SK-N-SH (cell line): ENCODE data around the gene ZCCHC14. TPM values are rescaled to one million over a fixed set of nuclear protein-coding genes. Genes with fewer than 3 reads are reported as not detected.

Experiments used
- CTCF ChIA-PET: fragments of 300-600, 350-600 bp; formaldehyde crosslinking; extraction: SDS; loops from one replicate; lab custom pipeline; 2021; lab: Yijun Ruan, JAX
- POLR2A ChIA-PET: fragments of 350-600 bp; sonication (Branson Sonifier 250); formaldehyde crosslinking; extraction: SDS; loops from one replicate; lab custom pipeline; 2020; ENCODE audit warnings: antibody characterized with exemption, inconsistent platforms; lab: Yijun Ruan, JAX
- DNase-seq: peaks from one replicate; pipeline ENCODE4 v3.0.0; 2012
- H2AFZ ChIP-seq: fragments of 200-600 bp; sonication (generic); 2 replicates; pipeline ENCODE4 v1.8.1; 2016; ENCODE audit warnings: antibody characterized with exemption, mild to moderate bottlenecking, low read depth
- H3F3A ChIP-seq: fragments of 200-600 bp; sonication (generic); replicated peaks from 2 replicates; pipeline ENCODE3; 2016; ENCODE audit warnings: antibody characterized with exemption, mild to moderate bottlenecking; ENCODE audit not compliant: insufficient read depth
- H3K27ac ChIP-seq, 2 experiments: fragments of 200-500 bp in 1 of 2; fragments of 200-600 bp in 1 of 2; sonication (Bioruptor generic) in 1 of 2; sonication (generic), shearing (Covaris generic) in 1 of 2; 2 replicates each; pipeline versions ENCODE4 v1.5.1 to v1.6.1; 2014 to 2016; ENCODE audit warnings: low read depth in 2 of 2, inconsistent platforms in 1 of 2, low read length in 1 of 2, mild to moderate bottlenecking in 1 of 2, mixed read lengths in 1 of 2
- H3K27me3 ChIP-seq: fragments of 200-600 bp; sonication (generic), shearing (Covaris generic); 2 replicates; pipeline ENCODE4 v1.6.1; 2016; ENCODE audit warnings: mixed run types; ENCODE audit not compliant: insufficient read depth
- H3K36me3 ChIP-seq, 2 experiments: fragments of 200-500 bp in 1 of 2; fragments of 200-600 bp in 1 of 2; sonication (Bioruptor generic) in 1 of 2; sonication (generic) in 1 of 2; replicated peaks in 1 of 2; 2 replicates each; pipeline versions ENCODE3 to v1.5.1; 2014 to 2016; ENCODE audit warnings: low read length in 1 of 2, mild to moderate bottlenecking in 1 of 2; ENCODE audit not compliant: insufficient read depth in 2 of 2, control insufficient read depth in 1 of 2
- H3K4me1 ChIP-seq, 2 experiments: fragments of 200-500 bp in 1 of 2; fragments of 200-600 bp in 1 of 2; sonication (Bioruptor generic) in 1 of 2; sonication (generic), shearing (Covaris generic) in 1 of 2; 2 replicates each; pipeline versions ENCODE4 v1.5.1 to v1.6.1; 2014 to 2016; ENCODE audit warnings: low read depth in 1 of 2, low read length in 1 of 2, mixed run types in 1 of 2; ENCODE audit not compliant: insufficient read depth in 2 of 2, control insufficient read depth in 1 of 2
- H3K4me2 ChIP-seq: fragments of 200-600 bp; sonication (generic), shearing (Covaris generic); 2 replicates; pipeline ENCODE4 v1.6.1; 2017; ENCODE audit warnings: mixed run types
- H3K4me3 ChIP-seq, 2 experiments: fragments of 200-500 bp in 1 of 2; fragments of 200-600 bp in 1 of 2; sonication (Bioruptor generic) in 1 of 2; sonication (generic), shearing (Covaris generic) in 1 of 2; 2 replicates each; pipeline versions ENCODE4 v1.5.1 to v1.8.1; 2014 to 2016; ENCODE audit warnings: low read depth in 2 of 2, inconsistent platforms in 1 of 2, low read length in 1 of 2, mild to moderate bottlenecking in 1 of 2, mixed read lengths in 1 of 2, moderate library complexity in 1 of 2
- H3K79me2 ChIP-seq: fragments of 200-600 bp; sonication (generic); 2 replicates; pipeline ENCODE4 v1.8.1; 2017; ENCODE audit warnings: mild to moderate bottlenecking; ENCODE audit not compliant: insufficient read depth
- H3K9ac ChIP-seq: fragments of 200-600 bp; sonication (generic); 2 replicates; pipeline ENCODE4 v1.6.1; 2017; ENCODE audit warnings: mixed run types
- H3K9me2 ChIP-seq: fragments of 200-600 bp; sonication (generic); 2 replicates; pipeline ENCODE4 v1.6.1; 2017; ENCODE audit warnings: mixed run types
- H3K9me3 ChIP-seq: fragments of 200-600 bp; sonication (generic); 2 replicates; pipeline ENCODE4 v1.6.1; 2017; ENCODE audit warnings: mixed run types, mild to moderate bottlenecking, moderate library complexity
- H4K20me1 ChIP-seq: fragments of 200-600 bp; sonication (generic); 2 replicates; pipeline ENCODE4 v1.6.1; 2017; ENCODE audit warnings: mild to moderate bottlenecking, mixed run types; ENCODE audit not compliant: insufficient read depth
- ELF1 ChIP-seq: IDR thresholded peaks from 2 replicates; pipeline ENCODE4 v1.4.0; 2012
- FOSL2 ChIP-seq: IDR thresholded peaks from 2 replicates; pipeline ENCODE4 v1.4.0; 2012; ENCODE audit warnings: low read depth, mild to moderate bottlenecking, moderate library complexity, borderline replicate concordance
- FOXM1 ChIP-seq: IDR thresholded peaks from 2 replicates; pipeline ENCODE4 v1.4.0; 2012; ENCODE audit warnings: low read depth, mild to moderate bottlenecking
- GABPA ChIP-seq: IDR thresholded peaks from 2 replicates; pipeline ENCODE4 v1.4.0; 2012; ENCODE audit warnings: low read depth, mild to moderate bottlenecking
- GATA2 ChIP-seq: sonication (generic); formaldehyde crosslinking; IDR thresholded peaks from 2 replicates; pipeline ENCODE4 v1.5.0; 2020; ENCODE audit warnings: mild to moderate bottlenecking, missing genetic modification reagents
- JUND ChIP-seq: IDR thresholded peaks from 2 replicates; pipeline ENCODE4 v1.4.0; 2012
- NFIC ChIP-seq: IDR thresholded peaks from 2 replicates; pipeline ENCODE4 v1.4.0; 2012; ENCODE audit warnings: borderline replicate concordance
- POLR2AphosphoS5 ChIP-seq: IDR thresholded peaks from 2 replicates; pipeline ENCODE4 v1.6.1; 2012; ENCODE audit warnings: low read depth, low read length
- RAD21 ChIP-seq: IDR thresholded peaks from 2 replicates; pipeline ENCODE4 v1.6.1; 2012; ENCODE audit warnings: mild to moderate bottlenecking, low read length
- RXRA ChIP-seq: IDR thresholded peaks from 2 replicates; pipeline ENCODE4 v1.4.0; 2012; ENCODE audit warnings: low read depth, mild to moderate bottlenecking, borderline replicate concordance
- SMC3 ChIP-seq: IDR thresholded peaks from 2 replicates; pipeline ENCODE4 v1.6.1; 2012; ENCODE audit warnings: low read depth, low read length, improper control_type of control experiment
- TCF12 ChIP-seq: IDR thresholded peaks from 2 replicates; pipeline ENCODE4 v1.4.0; 2012
- WGBS: methylation state at CpG from one replicate; pipeline ENCODE4 v1.1.6; 2017; ENCODE audit warnings: low lambda C conversion rate; 5-methylcytosine and 5-hydroxymethylcytosine counted together
- polyA plus RNA-seq, 3 experiments: library from polyadenylated mRNA; depleted of rRNA; stranded (reverse); fragments of >200 nt; gene quantifications; 2 replicates each; pipeline ENCODE4 v1.2.3, GENCODE V29; 2012
- TF ChIP-seq, protein P1 (sequence below): IDR thresholded peaks from 2 replicates; pipeline ENCODE4 v1.6.1; 2012; ENCODE audit warnings: mild to moderate bottlenecking, low read depth, low read length, moderate library complexity
- TF ChIP-seq, protein P2 (sequence below): IDR thresholded peaks from 2 replicates; pipeline ENCODE4; 2012
- TF ChIP-seq, protein P3 (sequence below): IDR thresholded peaks from 2 replicates; pipeline ENCODE4 v1.4.0; 2012; ENCODE audit warnings: low read depth, borderline replicate concordance
- TF ChIP-seq, protein P4 (sequence below): IDR thresholded peaks from 2 replicates; pipeline ENCODE4 v1.4.0; 2012; ENCODE audit warnings: low read depth, borderline replicate concordance

Gene ZCCHC14
- polyA plus RNA-seq, 1 of the 3 experiments (the other 2 are of a cell fraction): 5.7 TPM

DNA sequence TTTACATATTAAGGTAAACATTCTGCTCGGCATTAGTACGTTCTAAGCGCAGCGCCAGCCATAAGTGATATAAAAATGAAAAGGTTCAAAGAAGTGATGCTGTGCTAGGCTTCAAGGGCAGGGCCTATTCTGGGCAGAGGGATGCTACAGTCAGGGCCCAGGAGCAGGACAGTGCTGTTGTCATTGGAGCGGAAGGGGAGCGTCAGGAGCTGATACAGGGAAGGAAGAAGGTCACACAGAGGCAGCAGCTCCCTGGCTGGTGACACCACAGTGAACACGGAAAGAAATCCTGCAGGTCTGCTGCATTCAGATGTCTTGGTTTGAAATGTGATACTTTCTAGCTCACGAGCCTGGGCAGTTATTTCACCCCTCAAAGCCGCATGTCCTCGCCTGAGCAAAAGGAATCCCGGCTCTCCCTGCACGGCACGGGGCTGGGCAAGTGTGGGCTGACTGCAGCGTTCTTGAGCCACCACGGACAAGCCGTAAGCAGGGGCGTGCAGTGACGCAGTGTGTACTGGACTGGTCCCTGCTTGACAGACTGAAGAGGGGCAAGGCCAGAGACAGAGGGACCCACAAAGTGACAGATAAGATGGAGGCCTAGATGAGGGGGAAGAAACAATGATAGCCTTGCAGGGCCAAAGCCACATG, 41.1 kb downstream of the ZCCHC14 start:
- POLR2A ChIA-PET: no interaction called here
- Histone ChIP-seq H3K9me2 (no peaks in the 10 kb centered on the region), H3F3A (peaks cover 6% of the 10 kb centered on the region), H3K79me2 (peaks cover 60% of the 10 kb centered on the region), H2AFZ (no peak overlapping the region), H3K27me3 (no peaks in the 10 kb centered on the region), H3K4me3 (no peak overlapping the region), H3K4me1 (peaks cover 1 to 2% of the 10 kb centered on the region in 2 experiments; a peak in 3 of 4 replicates), H4K20me1 (no peaks in the 10 kb centered on the region), H3K9ac (no peak overlapping the region), H3K4me2 (no peak overlapping the region), H3K9me3 (no peaks in the 10 kb centered on the region), H3K27ac (no peak overlapping the region), H3K36me3 (peaks cover 20 to 22% of the 10 kb centered on the region in 2 experiments)
- CTCF ChIA-PET: interaction anchor here (1.4 to 2.0 kb wide), 3 partner anchors 10 to 35 kb away, joined by 4 to 11 read pairs (median 4); no protein-coding TSS in a partner anchor
- TF ChIP-seq FOXM1 (no peak), GABPA (no peak), ELF1 (no peak), RXRA (no peak), TCF12 (no peak)
- TF ChIP-seq, protein P1, sequence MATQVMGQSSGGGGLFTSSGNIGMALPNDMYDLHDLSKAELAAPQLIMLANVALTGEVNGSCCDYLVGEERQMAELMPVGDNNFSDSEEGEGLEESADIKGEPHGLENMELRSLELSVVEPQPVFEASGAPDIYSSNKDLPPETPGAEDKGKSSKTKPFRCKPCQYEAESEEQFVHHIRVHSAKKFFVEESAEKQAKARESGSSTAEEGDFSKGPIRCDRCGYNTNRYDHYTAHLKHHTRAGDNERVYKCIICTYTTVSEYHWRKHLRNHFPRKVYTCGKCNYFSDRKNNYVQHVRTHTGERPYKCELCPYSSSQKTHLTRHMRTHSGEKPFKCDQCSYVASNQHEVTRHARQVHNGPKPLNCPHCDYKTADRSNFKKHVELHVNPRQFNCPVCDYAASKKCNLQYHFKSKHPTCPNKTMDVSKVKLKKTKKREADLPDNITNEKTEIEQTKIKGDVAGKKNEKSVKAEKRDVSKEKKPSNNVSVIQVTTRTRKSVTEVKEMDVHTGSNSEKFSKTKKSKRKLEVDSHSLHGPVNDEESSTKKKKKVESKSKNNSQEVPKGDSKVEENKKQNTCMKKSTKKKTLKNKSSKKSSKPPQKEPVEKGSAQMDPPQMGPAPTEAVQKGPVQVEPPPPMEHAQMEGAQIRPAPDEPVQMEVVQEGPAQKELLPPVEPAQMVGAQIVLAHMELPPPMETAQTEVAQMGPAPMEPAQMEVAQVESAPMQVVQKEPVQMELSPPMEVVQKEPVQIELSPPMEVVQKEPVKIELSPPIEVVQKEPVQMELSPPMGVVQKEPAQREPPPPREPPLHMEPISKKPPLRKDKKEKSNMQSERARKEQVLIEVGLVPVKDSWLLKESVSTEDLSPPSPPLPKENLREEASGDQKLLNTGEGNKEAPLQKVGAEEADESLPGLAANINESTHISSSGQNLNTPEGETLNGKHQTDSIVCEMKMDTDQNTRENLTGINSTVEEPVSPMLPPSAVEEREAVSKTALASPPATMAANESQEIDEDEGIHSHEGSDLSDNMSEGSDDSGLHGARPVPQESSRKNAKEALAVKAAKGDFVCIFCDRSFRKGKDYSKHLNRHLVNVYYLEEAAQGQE: no peak
- WGBS: 97% methylated on average over 16 of the region's 18 CpGs
- no peak for DNase-seq

DNA sequence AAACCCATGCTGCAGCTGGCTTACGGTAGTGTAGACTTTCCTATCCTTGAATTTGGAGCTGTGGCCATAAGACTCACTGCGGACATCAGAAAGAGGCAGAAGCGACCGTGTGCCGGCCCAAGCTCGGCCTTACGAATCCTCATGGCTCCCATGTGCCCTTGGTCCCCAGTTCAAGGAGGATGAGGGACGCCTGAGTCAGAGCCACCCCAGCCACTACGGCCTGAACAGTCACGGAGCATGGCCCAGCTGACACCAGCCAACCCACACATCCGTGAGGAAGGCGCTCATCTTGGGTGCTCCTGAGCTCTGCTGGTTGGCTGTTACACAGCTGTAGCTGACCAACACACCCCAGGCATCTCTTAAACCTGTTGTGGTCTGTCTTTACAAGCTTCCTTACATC, 44.0 kb downstream of the ZCCHC14 start:
- Histone ChIP-seq H3K9me3 (no peaks in the 10 kb centered on the region), H3K4me2 (no peak overlapping the region), H2AFZ (no peak overlapping the region), H3K27me3 (no peaks in the 10 kb centered on the region), H3K79me2 (peaks cover 47% of the 10 kb centered on the region), H3K9me2 (no peaks in the 10 kb centered on the region), H3K4me1 (no peaks in the 10 kb centered on the region), H3K36me3 (peaks cover 23 to 38% of the 10 kb centered on the region in 2 experiments), H3K4me3 (no peak overlapping the region), H3K27ac (no peak overlapping the region), H3F3A (peaks cover 2% of the 10 kb centered on the region), H3K9ac (no peak overlapping the region), H4K20me1 (no peaks in the 10 kb centered on the region)
- DNase-seq: no peak
- 97% methylated on average over 11 of the region's 12 CpGs for WGBS
- ChIA-PET CTCF (interaction anchor here (1.4 kb wide), 1 partner anchor 12 kb away, joined by 3 read pairs; no protein-coding TSS in a partner anchor), POLR2A (no interaction called here)
- TF ChIP-seq JUND (no peak), TCF12 (no peak), NFIC (no peak), FOSL2 (no peak), SMC3 (no peak), POLR2AphosphoS5 (no peak), GABPA (no peak), RXRA (no peak), GATA2 (CRISPR knock-in tag) (no peak), RAD21 (no peak)
- TF ChIP-seq, protein P2, sequence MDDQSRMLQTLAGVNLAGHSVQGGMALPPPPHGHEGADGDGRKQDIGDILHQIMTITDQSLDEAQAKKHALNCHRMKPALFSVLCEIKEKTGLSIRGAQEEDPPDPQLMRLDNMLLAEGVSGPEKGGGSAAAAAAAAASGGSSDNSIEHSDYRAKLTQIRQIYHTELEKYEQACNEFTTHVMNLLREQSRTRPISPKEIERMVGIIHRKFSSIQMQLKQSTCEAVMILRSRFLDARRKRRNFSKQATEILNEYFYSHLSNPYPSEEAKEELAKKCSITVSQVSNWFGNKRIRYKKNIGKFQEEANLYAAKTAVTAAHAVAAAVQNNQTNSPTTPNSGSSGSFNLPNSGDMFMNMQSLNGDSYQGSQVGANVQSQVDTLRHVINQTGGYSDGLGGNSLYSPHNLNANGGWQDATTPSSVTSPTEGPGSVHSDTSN: no peak
- TF ChIP-seq, protein P3, sequence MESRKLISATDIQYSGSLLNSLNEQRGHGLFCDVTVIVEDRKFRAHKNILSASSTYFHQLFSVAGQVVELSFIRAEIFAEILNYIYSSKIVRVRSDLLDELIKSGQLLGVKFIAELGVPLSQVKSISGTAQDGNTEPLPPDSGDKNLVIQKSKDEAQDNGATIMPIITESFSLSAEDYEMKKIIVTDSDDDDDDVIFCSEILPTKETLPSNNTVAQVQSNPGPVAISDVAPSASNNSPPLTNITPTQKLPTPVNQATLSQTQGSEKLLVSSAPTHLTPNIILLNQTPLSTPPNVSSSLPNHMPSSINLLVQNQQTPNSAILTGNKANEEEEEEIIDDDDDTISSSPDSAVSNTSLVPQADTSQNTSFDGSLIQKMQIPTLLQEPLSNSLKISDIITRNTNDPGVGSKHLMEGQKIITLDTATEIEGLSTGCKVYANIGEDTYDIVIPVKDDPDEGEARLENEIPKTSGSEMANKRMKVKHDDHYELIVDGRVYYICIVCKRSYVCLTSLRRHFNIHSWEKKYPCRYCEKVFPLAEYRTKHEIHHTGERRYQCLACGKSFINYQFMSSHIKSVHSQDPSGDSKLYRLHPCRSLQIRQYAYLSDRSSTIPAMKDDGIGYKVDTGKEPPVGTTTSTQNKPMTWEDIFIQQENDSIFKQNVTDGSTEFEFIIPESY: no peak
- TF ChIP-seq, protein P4, sequence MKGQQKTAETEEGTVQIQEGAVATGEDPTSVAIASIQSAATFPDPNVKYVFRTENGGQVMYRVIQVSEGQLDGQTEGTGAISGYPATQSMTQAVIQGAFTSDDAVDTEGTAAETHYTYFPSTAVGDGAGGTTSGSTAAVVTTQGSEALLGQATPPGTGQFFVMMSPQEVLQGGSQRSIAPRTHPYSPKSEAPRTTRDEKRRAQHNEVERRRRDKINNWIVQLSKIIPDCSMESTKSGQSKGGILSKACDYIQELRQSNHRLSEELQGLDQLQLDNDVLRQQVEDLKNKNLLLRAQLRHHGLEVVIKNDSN: no peak
- TF ChIP-seq, protein P1: no peak
